HEK293 (cell line): Measurements from ENCODE around the gene CLN6.

Source experiments
- PATZ1 ChIP-seq: fragments of 450-650 bp; formaldehyde crosslinking; IDR thresholded peaks from 2 replicates; pipeline ENCODE4 v1.5.1; 2016; ENCODE audit warnings: missing biosample characterization, missing genetic modification characterization
- PBX3 ChIP-seq: sonication (generic); formaldehyde crosslinking; IDR thresholded peaks from 2 replicates; pipeline ENCODE4 v1.8.1; 2022; ENCODE audit warnings: mild to moderate bottlenecking, moderate library complexity, missing genetic modification reagents
- PRDM10 ChIP-seq: fragments of 450-650 bp; formaldehyde crosslinking; IDR thresholded peaks from 2 replicates; pipeline ENCODE4 v1.5.1; 2016; ENCODE audit warnings: missing biosample characterization, missing genetic modification characterization
- SP2 ChIP-seq: fragments of 450-650 bp; formaldehyde crosslinking; IDR thresholded peaks from 2 replicates; pipeline ENCODE4 v1.5.1; 2016; ENCODE audit warnings: missing biosample characterization, missing genetic modification characterization
- TCF7L2 ChIP-seq: IDR thresholded peaks from 2 replicates; pipeline ENCODE4 v1.6.1; 2011; ENCODE audit warnings: low read depth, mild to moderate bottlenecking, inconsistent platforms, low read length, moderate library complexity, borderline replicate concordance
- ZNF280D ChIP-seq: fragments of 450-650 bp; formaldehyde crosslinking; IDR thresholded peaks from 2 replicates; pipeline ENCODE4 v1.5.1; 2016; ENCODE audit warnings: missing biosample characterization, missing genetic modification characterization
- ZNF292 ChIP-seq: fragments of 450-650 bp; formaldehyde crosslinking; IDR thresholded peaks from 2 replicates; pipeline ENCODE4 v1.5.1; 2016; ENCODE audit warnings: low read depth, missing biosample characterization, missing genetic modification characterization, borderline replicate concordance
- ZNF362 ChIP-seq: fragments of 450-650 bp; formaldehyde crosslinking; IDR thresholded peaks from 2 replicates; pipeline ENCODE4 v1.5.1; 2016; ENCODE audit warnings: missing biosample characterization, missing genetic modification characterization
- TF ChIP-seq, protein P1 (sequence below): fragments of 450-650 bp; formaldehyde crosslinking; IDR thresholded peaks from 2 replicates; pipeline ENCODE4 v1.5.1; 2016; ENCODE audit warnings: missing biosample characterization, missing genetic modification characterization

GRCh38 chr15:68264282-68264681 lies 34.8 kb upstream of the CLN6 start:
- TF ChIP-seq, protein P1, sequence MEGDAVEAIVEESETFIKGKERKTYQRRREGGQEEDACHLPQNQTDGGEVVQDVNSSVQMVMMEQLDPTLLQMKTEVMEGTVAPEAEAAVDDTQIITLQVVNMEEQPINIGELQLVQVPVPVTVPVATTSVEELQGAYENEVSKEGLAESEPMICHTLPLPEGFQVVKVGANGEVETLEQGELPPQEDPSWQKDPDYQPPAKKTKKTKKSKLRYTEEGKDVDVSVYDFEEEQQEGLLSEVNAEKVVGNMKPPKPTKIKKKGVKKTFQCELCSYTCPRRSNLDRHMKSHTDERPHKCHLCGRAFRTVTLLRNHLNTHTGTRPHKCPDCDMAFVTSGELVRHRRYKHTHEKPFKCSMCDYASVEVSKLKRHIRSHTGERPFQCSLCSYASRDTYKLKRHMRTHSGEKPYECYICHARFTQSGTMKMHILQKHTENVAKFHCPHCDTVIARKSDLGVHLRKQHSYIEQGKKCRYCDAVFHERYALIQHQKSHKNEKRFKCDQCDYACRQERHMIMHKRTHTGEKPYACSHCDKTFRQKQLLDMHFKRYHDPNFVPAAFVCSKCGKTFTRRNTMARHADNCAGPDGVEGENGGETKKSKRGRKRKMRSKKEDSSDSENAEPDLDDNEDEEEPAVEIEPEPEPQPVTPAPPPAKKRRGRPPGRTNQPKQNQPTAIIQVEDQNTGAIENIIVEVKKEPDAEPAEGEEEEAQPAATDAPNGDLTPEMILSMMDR (tag by site-specific recombination) = no peak
- TF ChIP-seq PBX3 (no peak), TCF7L2 (no peak), PATZ1 (tag by site-specific recombination) (no peak), ZNF362 (tag by site-specific recombination) (no peak), PRDM10 (tag by site-specific recombination) (no peak), SP2 (no peak), ZNF292 (tag by site-specific recombination) (no peak), ZNF280D (no peak)
